HCEC 1CT (cell line): ENCODE data around the gene NRP2.

ENCODE experiments used
- DNase-seq: peaks from one replicate; pipeline ENCODE4 v3.0.0-alpha.2; 2017

The NRP2 gene

DNA sequence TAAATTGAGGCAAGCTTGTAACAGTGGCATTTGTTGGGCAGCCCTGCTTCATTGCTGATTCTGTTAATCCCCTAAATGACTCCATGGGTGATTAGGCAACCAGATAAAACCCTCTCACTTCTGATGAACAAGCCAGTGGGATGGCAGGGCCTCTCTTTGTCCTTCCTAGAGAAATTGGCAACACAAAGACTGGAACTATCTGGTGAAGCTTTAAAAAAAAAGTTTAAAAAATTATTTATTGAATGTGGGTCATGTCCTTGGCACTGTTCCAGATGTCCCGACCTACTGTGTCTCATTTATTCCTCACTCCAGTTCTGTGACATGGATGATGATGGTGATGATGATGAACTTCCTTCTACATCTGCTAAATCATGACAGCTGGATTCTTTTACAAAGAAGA lies 30.8 kb downstream of the NRP2 start:
- DNase-seq = no peak

- no peak for DNase-seq
These were observed 31.9 kb downstream of the NRP2 start for GRCh38 chr2:205714058-205714776.

GRCh38 chr2:205714789-205715720 lies 32.8 kb downstream of the NRP2 start:
- no peak for DNase-seq

DNA sequence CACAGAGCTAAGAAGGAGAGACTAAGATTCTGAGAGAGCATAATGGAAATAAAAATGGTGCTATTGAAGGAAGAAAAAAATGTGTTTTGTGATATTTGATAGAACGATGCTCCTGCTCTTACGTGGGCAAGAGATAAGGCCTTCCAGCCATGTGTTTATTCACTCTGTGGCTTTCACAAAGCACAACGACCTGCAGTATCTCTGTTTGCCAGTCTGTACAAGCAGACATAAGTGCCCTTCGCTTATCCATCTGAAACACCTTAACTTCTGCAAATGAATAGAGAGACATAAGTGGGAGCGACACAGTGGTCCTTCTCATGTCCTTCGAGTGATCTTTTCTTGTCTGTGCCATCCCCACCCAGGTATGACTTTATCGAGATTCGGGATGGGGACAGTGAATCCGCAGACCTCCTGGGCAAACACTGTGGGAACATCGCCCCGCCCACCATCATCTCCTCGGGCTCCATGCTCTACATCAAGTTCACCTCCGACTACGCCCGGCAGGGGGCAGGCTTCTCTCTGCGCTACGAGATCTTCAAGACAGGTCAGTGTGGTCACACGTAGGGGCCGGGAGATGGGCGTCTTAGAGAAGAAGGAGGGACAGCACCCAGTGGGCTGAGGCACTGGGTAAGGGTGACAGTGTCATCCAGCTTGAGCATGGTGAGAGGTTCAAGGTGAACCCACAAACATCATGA lies 33.7 kb downstream of the NRP2 start:
- DNase-seq = no peak

DNA sequence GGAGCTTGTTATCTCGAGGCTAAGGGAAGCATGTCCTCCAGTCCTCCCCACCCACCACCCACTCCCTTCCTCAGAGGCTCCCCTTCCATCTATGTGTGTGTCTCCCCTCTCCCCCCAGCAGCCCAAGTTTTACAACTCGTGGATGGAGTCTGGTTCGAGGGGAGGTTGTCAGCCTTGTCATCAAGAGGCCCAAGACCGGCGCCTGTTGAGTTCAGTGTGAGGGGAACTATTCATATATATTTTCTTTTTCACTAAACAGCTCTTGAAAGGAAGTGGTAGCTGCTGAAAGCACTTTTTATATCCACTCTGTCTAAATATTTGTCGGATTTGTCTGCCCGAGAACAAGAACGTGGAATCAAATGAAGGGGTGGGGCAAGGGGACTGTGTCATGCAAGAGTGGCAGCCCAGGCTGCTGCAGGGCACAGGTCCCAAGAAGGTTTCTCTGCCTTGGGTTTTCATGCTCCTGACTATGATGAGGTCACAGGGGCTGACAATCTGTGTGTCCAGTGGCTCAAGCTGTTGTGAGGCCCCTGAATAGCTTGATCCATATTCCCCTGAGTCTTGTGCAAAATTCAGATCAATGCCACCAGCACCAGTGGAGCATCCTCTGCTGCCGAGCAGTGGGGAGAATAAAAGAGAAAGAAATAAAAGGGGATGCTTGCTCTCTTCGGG lies 35.0 kb downstream of the NRP2 start:
- DNase-seq = no peak

DNA sequence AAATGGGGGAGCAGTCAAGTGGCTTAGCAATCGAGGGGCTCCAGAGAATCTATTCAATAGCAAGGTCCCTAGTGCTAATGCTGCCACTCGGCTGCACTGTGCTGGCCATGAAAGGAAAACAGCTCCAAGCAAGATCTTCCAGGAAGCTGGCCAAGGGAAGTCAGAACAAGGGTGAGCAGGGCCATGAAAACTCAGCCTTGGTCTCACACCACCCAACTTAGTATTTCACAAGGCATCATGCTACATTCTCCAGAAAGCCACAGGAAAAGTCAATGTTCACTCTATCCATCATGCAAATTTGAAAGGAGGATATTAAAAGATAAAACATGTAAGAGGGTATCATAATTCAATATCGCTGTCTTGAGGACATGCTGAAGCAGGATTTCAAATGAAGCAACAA lies 35.7 kb downstream of the NRP2 start:
- DNase-seq = no peak

DNA sequence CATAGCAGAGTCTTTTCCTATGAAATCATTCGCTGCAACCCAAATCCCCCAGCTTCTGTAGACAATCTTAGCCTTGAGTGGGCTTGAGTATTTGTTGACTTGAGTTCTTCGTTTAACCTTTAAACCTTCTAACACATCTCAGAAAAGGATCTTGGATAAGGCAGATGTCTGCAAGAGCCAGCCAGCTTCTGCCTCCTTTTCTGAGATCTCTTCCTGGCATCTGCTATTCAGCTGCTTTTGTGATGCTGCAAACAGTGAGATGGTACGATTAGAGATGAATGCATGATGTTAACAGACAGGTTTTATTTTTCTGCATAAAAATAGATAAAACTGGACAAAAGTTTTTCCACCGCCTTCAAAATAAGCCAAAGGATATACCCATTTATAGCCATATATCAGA lies 37.5 kb downstream of the NRP2 start:
- DNase-seq = no peak

DNA sequence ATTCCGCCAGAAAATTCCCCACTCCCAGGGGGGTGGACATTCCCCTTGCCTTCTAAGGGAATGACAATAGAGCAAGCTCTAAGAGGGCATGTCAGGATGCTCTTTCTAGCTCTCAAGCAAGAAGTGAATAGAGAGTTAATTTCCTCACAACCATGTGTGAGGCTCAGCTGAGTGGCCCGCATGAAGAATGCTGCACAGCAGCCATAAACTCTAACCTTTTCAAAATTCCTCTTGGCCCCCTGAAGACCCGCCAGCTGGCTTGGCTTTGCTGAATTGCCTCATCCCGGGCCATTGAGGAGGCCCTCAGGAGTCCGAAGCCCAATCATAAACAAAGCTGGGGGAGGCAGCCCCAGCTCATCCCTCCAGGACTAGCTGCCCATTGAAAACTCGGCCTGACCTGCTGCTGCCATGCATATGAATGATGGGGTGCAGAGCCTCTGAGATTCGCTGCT lies 38.2 kb downstream of the NRP2 start:
- no peak for DNase-seq

- DNase-seq = peak; percentile 46
These were observed 38.8 kb downstream of the NRP2 start for GRCh38 chr2:205721057-205721449.

DNA sequence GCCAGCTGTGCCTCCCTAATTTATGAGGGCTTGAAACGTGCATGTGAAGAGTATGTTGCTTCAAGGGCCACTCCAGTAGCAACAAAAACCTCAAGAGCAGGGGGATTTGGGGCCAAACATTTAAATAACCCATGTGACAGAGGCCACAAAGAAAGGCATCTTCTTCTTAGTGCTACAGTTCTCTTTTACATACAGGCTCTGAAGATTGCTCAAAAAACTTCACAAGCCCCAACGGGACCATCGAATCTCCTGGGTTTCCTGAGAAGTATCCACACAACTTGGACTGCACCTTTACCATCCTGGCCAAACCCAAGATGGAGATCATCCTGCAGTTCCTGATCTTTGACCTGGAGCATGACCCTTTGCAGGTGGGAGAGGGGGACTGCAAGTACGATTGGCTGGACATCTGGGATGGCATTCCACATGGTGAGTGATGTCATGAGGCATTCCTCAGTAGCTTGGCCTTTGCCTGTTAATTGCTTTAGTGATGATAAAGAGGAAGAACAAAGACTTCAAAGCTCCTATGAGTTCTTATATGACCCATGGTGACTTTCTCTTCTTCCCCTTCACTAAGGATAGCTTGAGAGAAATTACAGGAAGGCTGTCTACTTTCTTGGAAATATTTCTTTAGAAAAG lies 40.1 kb downstream of the NRP2 start:
- DNase-seq = no peak

DNA sequence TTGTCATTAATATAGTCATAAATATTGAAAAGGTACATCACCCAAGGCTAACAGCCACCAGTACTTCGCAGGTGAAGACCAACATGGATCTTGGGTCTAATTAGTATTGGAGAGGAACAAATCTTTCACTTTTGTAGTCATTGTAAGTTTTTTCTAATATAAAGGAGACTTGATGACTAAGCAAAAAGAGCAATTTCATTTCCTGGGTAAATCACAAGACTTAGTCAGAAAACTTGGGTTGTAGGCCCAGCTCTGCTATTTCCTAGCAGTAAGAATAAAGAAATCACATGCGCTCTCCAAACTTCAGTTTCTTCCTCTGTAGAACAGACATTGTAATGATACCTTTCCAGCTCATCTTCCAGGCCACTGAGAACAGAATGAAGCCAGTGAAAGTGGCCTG lies 40.9 kb downstream of the NRP2 start:
- no peak for DNase-seq

GRCh38 chr2:205725059-205725458 lies 42.8 kb downstream of the NRP2 start:
- DNase-seq = no peak

GRCh38 chr2:205726506-205726905 lies 44.2 kb downstream of the NRP2 start:
- DNase-seq = no peak

GRCh38 chr2:205727174-205727573 lies 44.9 kb downstream of the NRP2 start:
- DNase-seq = no peak

DNA sequence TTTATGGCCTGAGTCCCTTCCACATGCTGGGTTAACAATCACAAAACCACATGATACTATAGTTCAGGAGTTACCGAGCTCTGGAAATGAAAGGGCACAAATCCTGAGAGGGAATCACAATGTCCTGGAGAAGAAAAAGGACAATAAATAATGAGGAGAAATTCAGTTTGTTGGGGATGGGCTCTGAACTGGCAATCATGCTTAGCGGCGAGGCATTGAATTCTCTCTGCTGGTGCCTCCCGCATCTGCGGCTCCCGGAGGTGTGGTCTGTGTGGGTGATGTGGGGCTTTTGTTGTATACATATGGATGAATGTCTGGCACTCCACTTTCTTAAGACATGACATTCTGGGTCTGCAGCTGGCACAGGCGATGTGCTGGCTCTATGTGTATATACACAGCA lies 46.1 kb downstream of the NRP2 start:
- DNase-seq = no peak

- DNase-seq = no peak
These were observed 47.9 kb downstream of the NRP2 start for GRCh38 chr2:205730191-205730590.

DNA sequence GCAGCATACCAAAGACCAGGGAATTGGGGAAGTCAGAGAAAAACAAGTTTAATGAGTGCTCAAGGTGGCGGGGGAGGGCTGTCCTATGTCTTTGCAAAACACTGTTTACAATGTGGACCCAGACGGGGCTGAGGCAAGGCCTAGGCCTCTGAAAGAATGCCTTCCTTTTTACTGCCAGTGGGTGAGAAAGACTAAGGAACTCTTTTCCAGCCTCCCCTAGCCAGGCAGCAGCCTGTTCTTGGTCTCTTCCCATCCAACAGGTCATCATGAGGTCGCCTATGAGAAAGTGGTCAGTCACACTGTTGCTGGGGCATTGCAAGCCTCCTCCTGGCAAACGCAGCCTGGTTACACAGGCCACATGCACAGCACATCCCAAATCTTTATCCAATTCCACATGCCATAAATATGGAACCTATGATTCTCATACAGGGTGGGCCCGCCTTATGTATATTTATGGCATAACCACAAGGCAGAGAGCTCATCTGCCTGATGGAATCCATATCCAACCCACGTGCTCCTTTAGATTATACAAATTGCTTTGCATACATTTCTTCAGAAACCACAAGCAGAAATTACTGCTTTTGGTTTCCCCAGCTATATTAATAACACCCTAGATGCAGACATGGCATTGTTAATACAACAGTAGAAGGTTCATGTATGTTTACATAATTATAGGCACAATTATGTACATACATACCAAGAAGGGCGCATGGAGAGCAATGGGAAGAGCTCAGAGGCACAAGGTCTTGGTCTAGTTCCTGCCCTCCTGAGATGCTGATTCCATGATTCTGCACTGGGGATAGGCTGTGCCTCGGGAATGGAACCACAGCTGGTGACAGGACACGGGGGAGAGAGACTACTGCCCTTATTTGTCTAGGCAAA lies 48.6 kb downstream of the NRP2 start:
- DNase-seq = peak; percentile 59

- peak; percentile 86 for DNase-seq
These were observed 49.3 kb downstream of the NRP2 start for GRCh38 chr2:205731583-205731981.

DNA sequence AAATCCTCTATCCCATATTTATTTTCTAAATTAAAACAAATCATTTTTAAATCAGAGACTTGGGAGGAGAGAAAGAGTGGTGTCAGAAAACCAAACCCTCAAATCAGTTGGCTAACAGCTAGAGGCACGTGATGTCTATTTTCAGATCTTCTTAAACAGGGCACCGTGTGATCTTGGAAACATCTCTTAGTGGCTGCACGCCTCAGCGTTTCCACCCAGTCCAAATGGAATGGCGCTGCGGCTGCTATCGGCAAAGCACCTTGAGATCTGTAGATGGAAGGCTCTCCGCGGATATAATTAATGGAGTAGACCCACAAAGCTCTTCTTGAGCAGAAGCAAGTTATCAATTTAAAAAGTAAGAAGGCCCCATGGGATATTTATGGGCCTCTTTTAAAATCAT lies 50.0 kb downstream of the NRP2 start:
- no peak for DNase-seq

DNA sequence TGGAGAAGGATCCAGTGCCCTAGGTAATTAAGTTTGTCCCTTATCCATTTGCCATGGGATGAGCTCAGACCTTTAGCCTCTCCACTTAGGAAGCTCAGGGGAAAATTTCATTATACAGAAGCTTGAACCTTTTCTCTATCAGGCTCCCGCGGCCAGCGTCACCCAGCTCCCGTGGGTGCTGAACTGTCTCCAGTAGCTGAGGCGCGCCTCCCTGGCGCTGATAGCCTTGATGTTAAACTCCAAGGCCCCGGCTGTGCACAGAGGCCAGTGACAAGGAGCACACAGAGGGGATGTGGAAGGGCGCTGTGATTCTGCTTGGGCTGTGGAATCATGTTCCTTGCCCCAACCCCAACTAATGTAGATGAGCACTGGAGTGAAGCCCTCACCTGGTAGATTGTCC lies 50.8 kb downstream of the NRP2 start:
- DNase-seq = no peak

GRCh38 chr2:205733648-205734047 lies 51.3 kb downstream of the NRP2 start:
- peak; percentile 44 for DNase-seq
